Measurements from ENCODE around the gene BMPER.

The BMPER gene

DNA sequence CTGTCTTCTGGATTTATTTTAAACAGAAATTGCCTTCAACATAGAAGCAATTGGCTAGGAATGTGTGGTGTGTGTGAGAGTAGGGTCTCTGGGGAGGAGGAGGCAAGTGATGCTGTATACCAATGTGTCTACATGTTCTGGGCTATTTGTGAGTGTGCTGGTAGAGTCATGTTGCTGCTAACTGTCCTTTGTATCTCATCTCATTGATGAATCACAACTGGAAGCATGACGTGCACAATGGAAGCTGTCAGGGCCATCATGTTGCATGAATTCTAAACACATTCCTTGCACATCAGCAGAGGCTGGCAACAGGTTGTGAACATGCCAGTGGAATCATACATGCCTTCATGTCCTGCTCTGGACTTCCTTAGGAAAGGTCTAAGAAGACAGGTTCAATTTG is 199.7 kb downstream of the BMPER start:
- DNase-seq: no peak

DNA sequence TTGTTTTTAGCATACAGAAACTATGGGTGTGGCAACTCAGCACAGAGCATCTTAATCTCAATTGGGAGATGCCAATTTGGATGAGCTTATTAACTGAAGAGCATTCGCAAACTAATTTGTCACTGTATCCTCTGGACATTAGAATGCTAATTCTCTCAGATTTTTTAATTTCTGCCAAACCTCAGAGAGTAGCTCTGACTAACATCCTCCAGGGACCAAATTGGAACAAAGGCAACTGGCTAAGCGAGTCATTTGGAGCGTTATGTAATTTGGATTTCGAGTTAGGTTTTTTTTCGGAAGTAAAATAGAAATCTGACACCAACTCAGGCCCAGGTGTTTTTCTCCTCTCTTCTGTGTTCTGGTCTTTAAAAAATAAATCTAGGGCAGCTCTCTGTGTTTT is 201.9 kb downstream of the BMPER start:
- DNase-seq: no peak

DNA sequence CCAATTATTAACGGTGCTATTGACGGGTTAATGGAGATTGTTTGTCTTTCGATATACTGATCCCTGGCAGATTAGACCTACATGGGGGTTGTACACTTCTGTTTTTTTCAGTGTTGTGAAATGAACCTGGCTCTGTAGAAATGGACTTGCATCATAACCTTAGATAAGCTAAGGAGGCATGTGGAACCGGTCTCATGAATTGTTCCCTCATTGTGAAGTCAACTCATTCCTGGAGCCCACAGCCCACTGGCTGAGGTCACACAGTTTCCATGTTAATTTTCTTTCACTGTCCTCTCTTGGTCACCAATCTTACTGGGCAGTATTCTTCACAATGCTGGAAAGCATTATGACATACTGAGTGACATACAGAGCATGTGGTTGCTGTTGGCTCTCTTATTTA is 202.8 kb downstream of the BMPER start:
- DNase-seq: no peak

DNA sequence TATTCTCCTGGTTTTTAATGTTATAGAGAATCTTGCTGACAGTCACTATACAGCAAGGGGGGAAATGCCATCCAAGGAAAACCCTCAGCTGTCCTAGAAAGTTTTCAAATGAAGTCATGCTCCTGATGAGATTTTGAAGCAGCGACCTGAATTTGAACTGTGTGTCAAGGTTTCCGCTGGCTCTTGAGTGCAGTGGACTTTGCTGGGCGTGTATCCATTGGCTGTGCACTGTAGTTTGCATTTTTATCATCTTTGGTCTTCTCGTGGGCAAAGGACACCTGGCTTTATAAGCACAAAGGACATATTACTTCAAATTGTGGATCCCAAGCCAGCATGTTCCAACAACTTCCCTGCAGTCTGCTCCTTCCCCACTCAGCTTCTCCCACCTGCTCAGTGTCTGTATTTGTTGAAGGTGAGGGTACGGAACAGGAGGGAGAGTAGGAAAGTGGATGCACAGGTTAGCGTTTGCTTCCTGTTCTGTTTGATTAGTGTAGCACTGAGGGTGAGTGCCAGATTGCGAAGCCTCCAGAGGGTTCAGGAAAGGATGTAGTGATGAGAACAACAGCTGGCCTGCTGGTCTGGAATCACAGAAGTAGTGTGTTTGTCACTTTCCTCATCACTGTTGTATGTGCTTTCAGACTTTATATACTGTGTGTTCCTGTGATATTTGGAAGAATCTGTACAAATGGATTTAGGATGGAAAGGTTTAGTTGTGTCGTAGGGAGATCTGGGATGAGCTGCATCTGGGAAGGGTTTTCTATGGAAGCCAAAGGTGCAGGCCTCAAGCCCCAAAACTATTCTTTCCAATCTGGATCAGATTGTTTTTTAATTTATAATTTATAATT is 204.8 kb downstream of the BMPER start:
- no peak for DNase-seq

DNA sequence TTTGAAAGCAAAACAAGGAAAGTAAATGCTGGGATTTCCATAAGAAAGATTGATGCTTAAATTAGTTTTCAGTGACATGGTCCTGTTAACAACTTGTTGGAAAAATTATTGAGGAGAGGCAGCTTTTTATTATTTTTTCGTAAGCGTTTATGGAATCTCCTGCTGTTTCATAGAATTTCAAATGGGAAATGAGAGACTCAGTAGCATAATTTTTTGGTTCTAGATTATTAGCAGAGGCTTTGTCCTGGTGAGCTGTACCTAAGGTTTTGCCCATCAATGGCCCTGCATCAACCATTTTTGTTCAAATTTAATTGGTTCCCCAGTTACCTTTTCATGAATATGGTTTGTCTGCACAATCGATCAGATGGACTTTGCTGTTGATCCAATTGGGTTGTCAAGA is 205.7 kb downstream of the BMPER start:
- DNase-seq: no peak

DNA sequence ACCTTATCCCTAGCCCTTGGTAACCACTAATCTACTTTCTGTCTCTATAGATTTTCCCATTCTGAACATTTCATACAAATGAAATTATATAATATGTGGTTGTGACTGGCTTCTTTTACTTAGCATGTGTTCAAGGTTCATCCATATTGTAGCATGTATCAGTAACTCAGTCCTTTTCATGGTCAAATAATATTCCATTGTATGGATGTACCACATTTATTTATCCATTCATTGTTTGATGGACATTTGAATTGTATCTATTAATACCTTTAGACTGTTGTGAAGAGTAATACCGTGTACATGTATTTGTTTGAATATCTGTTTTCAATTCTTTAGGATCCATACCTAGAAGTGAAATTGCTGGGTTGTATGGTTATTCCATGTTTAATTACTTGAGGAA is 210.2 kb downstream of the BMPER start:
- no peak for DNase-seq

DNA sequence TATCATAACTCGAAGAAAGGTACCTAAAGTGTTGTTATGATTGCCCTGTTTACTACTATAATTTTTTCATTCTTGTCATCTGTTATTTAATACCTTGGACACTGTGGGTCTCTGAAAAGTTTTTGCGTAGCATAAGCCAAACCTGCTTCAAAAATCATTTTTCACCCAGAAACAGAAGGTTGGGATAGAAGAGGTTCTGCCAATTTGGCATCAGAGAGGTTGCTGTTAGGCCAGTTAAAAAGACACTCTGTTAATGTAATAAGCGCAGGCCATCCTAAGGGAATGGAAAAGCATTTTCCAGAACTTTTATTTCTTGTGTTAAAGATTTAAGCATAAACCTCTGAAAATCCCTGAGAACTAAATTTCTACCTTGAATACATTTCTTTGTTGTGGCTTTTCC is 212.2 kb downstream of the BMPER start:
- no peak for DNase-seq

DNA sequence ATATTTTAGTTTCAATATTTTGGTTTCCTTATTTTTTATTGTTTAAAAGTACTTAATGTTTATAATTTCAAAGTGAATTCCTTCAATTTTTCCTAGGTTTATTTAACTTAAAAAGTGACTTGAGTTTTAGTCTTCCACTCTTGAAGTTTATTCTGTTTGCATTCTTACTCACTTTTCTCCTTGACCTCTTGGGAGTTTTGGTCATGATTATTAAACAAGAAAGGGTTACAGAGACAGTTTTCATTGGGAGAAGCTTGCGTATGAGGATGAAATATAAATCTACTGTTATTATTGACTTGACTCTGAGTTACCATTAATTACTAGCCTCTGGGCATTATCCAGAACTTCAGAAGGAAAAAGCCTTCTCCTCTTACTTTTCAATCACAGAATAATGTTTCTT is 216.0 kb downstream of the BMPER start:
- no peak for DNase-seq

DNA sequence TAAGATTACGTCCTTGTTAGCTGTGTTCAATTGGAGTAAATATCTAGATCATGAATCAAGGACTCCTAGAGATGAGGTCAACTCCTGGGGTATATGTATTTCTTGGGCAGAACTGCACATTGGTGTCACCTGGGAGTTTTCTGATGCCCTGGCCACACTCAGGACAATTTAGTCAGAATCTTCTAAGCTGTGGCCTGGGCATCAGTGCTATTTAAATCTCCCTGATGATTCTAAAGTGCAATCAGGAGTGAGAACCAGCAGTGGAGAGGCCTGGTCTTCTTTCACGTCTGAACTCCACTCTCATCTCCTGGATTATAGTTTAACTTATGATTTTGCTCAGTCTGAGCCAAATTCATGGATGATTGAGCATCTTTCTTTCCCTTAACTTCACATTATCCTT is 218.0 kb downstream of the BMPER start:
- DNase-seq: no peak

DNA sequence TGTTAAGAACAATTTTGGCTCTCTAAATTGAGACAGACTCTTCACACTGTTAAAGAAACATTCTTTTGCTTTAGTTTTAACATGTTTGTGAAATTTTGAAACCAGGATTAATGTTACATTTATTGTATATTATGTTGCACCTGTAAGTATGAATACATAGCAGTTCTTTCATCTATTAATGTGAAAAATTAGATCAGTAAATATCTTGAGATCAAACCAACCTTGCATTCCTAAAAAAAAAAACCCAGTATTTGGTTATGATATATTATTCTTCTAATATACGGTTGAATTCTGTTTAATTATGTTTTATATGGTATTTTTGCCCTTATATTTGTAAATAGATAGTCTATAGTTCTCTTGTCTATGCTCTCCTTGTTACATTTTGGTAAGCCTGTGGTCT is 219.4 kb downstream of the BMPER start:
- DNase-seq: no peak

DNA sequence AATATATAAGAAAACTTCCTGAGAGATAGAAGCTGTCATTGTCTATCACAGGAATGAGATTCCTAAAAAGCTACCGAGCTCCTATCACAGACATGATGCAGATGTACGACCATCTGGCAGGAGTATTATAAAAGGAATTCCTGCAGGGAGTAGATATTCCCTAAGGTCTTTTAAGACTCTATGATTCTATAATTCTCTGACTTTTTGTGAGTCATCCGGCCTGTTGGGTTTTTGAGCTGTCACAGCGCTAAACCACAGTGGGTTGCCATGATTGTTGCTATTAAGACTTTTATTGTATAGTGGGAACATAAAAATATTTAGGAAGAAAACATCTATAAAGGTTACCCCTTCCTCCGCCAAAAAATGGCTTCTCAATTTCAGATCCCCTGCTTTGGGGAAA is 223.4 kb downstream of the BMPER start:
- DNase-seq: no peak

DNA sequence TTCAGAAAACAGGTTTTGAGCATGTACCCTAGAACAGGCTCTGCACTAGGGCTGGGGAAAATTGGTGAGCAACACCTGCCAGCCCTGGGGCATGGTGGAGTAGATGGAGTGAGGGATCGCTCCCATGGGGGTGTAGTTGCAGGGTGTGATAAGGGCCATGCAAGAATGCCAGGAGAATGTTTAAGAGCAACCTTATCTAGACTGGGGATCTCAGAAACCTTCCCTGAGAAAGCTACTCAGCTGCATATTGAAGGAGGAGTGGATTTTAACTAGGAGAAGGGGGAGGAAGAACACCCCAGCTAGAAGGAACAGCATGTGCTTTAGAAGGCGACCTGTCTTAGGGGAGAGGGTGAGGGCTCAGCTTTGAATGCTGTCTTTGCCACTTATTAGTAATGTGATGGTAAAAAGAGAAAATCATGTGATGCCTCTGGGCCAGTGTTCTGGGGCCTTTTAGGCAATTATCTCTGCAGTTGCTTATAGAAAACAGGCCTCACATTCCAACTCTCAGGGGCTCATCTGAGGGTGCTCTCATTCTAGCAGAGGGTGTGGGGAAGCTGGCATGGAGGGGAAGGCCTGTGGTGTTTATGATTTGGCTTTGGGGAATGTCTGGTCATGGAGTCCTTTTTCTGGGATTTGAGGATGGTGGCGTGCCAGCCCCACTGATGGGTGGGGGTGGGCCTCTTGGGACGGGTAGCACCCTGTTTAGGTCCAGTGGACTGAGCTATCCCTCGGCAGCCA is 225.4 kb downstream of the BMPER start:
- DNase-seq: no peak

DNA sequence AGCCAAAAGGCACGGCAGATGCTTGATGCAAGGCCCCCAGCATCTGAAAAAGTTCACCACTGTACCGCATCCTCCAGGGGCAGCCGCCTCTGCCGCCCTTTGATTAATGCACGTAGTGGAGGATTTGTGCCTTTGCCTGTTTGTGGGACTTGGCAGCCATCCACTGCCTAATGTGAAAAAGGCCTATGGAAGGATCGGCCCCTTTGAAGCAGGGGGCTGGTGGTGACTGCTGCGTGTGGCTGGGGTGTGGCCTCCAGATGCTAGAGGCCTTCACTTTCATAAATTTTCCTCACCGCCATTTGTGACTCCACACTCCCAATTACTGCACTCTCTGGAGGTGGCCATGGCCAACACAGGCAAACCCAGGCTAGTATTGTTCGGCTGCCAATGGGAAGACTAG is 226.0 kb downstream of the BMPER start:
- DNase-seq: no peak

DNA sequence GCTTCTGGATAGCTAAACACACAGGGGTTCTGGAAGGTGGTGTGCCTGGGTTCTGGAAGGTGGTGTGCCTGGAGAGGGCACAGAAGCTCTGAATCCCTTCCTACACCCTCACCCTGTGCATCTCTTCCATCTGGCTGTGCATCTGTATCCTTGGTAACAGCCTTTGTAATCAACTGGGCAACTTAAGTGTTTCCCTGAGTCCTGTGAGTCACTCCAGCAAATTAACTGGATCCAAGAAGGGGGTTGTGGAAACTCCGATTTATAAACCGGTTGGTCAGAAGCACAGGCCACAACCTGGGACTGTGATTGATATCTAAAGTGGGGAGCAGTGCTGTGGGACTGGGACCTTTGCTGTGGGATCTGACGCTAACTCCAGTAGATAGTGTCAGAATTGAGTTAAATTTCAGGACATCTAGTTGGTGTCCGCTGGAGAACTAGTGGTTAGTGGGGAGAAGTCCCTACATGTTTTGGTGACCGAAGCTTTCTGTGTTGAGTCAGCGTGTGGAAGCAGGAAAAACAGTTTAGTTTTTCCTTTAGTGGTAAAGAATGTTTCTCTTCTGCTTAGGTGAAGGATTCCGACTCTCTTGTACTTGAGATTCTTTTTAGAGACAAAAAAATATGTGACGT is 228.1 kb downstream of the BMPER start:
- DNase-seq: no peak

DNA sequence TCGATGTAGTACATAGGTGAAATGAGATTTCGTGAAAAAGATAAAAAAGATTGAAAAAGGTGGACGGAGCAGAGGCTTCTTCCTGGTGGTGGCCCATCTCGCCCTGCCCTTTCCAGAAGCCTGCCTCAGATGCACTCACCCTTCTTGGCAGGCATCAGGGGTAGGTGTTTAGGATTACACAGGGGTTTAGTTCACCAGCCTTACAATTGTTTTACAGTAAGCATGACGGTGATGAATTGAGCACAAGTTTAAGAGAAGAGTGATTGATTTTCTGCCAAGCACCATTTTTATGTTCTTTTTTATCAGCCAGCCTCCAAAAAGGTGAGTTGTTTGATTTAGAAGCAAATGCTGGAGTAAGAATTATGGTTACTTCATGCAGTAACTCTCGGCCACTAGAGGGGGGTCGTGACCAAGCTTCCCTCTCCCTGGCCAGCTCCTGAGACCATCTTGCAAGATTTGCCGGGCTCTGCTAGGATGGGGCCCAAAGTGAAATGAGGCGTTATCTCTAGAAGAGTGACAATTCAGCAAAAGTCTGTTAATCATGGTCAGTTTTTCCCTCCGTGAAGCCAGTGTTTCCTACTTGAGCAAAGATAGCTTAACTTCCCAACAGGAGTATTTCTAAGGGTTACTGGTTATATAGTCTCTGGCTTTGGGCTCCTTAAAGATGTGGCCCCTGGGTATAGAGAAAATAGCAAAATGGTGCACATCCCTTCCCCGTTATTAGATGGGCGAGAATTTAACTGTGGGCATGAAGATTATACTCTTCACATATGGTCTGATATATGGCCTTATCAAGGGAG is 228.8 kb downstream of the BMPER start:
- peak; percentile 36 for DNase-seq

DNA sequence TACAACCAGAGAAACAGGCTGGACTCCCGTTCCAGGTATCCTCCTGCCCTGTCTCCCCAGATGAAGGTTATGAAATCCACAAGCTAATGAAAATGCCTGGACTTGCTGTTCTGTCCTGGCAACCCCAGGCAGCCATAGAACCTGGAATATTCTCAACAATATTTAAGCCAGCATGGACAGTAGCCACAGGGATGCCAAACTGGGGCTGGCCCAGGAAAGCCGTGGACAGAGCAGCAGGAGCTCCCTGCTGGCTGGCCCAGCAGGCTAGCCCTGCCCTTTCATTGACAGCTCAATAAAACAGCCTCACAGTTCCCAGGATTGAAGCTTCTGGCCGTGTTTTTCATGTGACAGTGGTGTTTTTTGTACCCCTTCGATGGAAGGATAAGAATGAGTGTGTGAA is 230.6 kb downstream of the BMPER start:
- no peak for DNase-seq

DNA sequence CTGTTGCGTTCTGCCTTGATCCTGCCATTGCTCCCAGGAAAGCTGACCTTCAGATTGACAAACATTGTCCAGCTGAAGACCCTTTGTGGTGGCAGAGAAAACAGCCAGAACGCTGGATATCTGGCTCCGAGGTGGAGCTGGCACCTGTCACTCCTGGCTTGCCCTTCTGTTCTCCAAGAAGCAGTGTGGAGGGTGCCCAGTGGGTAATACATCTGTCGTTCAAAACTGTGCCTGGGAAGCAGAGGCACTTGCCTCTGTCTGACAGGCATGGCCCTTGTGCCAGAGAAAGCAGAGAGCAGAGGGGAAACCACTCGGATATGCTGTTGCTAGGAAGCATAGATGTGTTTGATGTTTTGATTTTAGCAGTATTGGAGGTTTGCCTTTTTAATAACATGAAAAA is 231.4 kb downstream of the BMPER start:
- DNase-seq: no peak

DNA sequence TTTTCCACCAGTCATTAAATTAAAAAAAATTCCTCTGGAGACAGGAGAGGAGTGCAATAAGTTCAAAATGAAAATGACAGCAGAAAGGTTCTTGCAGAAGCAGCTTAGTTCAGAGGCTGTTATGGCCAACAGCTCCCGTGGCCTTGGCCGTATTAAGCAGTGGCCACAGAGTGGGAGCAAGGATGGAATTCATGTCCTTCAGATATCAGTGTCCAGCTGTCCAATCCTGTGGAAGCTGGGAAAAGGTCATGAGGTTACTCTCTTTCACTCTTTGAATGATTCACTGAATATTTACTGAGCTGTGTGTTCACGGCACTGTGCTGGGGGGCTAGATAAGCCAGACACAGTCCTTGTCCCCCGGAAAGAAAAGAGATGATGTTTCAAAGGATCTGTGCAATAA is 231.8 kb downstream of the BMPER start:
- no peak for DNase-seq

DNA sequence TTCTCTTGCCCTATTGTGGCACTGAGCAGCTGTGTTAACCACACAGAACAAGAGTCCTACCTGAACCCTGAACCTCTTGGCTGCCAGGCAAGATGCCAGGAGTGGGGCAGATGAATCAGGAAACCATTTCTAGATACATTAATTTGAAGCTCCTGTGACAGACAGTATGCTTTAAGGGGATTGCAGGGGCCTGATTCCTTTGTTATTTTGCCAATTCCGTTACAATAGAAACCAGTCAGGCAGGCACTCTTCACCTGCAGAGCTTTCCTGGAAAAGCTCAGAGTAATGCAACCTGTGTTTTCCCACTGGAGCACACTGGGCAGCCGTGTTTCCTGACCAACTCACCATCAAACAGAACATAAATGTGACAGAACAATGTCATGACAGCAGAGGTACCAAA is 233.1 kb downstream of the BMPER start:
- peak; percentile 27 for DNase-seq

DNA sequence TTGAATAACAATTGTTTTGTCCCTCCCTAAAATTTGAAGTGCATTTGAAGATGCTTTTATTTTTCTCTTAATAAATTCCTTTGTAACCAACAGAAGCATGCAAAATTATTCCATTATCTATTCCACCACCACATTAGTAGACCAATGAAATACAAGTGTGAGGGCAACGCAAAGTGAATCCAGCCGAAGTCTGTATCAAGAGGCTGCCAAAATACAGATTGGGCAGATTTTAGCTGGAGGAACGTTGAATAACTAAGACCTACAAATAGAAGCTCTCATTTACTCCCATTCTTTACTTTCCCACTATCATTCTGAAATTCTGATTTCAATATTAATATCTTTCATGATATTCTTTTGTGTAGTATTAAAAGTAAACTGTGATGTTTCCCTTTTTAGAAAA is 233.7 kb downstream of the BMPER start:
- DNase-seq: no peak

DNA sequence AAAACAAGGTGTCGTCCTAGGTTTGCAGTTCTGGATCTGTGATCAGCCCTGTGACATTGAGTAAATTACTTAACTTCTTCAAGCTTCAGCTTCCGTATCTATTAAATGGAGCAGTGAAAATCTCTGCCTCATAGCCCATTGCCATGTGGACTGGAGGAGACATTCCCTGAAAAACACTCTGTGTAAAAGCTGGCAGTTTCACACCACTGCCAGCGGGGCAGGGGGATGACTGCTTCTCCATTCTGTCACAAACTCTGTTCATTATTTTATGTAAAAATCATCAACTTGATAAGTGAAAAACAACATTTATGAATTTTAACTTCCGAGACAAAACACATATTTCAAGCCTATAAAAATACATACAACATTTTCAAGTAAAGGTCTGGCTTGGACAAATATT is 234.7 kb downstream of the BMPER start:
- no peak for DNase-seq

DNA sequence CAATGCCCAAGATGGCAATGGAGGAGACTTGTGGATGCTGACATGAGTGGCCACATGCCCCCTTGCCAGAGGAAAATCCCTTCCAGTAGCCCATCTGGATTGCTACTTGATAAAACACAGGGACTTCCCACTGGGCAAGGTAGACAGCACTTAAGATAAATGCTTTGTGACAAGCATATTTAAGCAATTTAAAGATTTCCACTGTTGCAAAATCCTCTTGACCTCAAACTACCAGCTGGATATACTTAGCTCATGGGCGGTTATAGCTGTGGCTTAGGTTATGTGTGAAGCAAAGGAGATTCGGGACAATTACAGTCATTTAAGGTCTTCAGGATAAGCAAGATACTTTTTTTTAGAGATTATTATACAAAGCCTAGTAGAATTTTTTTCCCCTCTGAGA is 238.1 kb downstream of the BMPER start:
- no peak for DNase-seq

DNA sequence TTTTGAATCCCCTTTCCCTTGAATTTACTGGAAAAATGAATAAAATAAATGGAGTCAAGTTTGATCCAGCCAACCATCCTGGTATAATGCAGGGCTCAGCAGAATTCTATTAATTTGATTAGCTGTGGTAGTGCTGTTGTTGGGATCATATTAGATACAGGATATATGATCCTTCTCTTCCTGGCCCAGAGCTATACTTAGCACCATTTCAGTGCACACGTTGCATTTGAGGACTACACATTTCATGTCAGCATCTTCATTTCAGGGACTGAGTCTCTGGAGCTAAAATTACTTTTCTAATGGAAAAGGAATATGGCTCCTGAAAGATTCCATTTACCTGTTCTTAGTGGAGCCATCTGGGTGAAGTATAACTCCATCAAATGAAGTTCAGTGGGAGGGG is 240.3 kb downstream of the BMPER start:
- no peak for DNase-seq
